ENCODE results near the gene COBL. TPM values are rescaled to one million over a fixed set of nuclear protein-coding genes. Genes with fewer than 3 reads are reported as not detected.

COBL gene
- total and polyA plus RNA-seq, 2 donors (not counting 3 experiments of a cell fraction or from before 2014, with no cell fraction given): 0.11 TPM; not detected in 1

DNA sequence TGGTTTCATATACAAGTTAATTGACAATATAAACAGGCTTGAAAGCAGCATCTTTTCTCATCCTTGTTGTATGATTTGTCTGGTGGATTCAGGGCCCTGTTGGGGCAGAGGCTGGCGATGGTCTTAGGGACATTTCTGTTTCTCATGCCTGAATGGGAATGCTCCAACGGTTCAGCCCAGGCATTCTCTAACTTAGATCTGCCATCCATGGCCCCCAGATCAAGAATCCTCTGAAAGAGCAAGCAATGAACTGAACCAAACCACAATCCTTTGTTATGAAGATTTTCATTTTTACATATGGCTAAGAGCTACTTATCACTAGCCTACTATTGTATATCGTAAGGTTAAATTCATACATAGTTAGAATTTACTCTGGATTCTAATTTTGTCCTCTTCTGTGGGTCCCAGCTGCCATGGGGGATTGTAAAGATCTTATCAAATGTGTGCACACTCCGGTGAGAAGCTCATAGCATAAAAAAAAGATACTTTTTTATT, 163.9 kb downstream of the COBL start:
- no peak for DNase-seq (ENCODE audit: low read depth, low spot score)
- dilution Hi-C loops (cut with MboI; ENCODE audit: extremely low pct_ligation_motif_present, low sequenced_read_pairs): no loop called here
- no peaks in the 10 kb centered on the region for H3K9me3 ChIP-seq (replicated peaks; ENCODE audit: control insufficient read depth, insufficient read depth, low read length)
- POLR2A ChIA-PET: no interaction called here
- no peaks in the 10 kb centered on the region for H3K79me2 ChIP-seq (ENCODE audit: control insufficient read depth, insufficient read depth, low read length)
- no peak overlapping the region for H3K9ac ChIP-seq (replicated peaks; ENCODE audit: extremely low read depth, insufficient read depth, low read length)
- no peak overlapping the region for H3K27ac ChIP-seq (ENCODE audit: insufficient read depth, low read depth, low read length)
- H3K9me1 ChIP-seq (replicated peaks; ENCODE audit: control insufficient read depth, extremely low read depth, insufficient read depth, low read length): no peaks in the 10 kb centered on the region
- H3K4me3 ChIP-seq (replicated peaks in 1 of 3; ENCODE audit: insufficient read depth in 1 of 3, low read depth in 1 of 3, low read length in 3 of 3): no peak overlapping the region
- FAIRE-seq: no peak
- no peaks in the 10 kb centered on the region for H3K4me1 ChIP-seq (ENCODE audit: control insufficient read depth, extremely low read depth, insufficient read depth, low read length)
- H4K20me1 ChIP-seq (replicated peaks; ENCODE audit: control insufficient read depth, extremely low read depth, insufficient read depth, low read length): no peaks in the 10 kb centered on the region
- no TSS peak for BruUV-seq (replicated peaks)
- H3K27me3 ChIP-seq (ENCODE audit: control insufficient read depth in 2 of 2, insufficient read depth in 2 of 2, low read length in 2 of 2): peaks cover 3 to 18% of the 10 kb centered on the region in 2 experiments
- no peaks in the 10 kb centered on the region for H3K36me3 ChIP-seq (ENCODE audit: control insufficient read depth in 2 of 2, extremely low read depth in 1 of 2, insufficient read depth in 2 of 2, low read length in 2 of 2)
- no peak overlapping the region for H2AFZ ChIP-seq (ENCODE audit: low read depth, low read length)
- intact Hi-C loops (cut with micrococcal nuclease): no loop called here
- TF ChIP-seq EZH2 (IDR thresholded peaks at IDR 0.05; ENCODE audit: borderline replicate concordance, low read depth, low read length, severe bottlenecking) (no peak), GATA2 (IDR thresholded peaks at IDR 0.05; ENCODE audit: insufficient read depth, insufficient read length, low read depth, low read length) (no peak), JUN (IDR thresholded peaks at IDR 0.05; ENCODE audit: borderline replicate concordance, insufficient read depth, insufficient read length, low read depth) (no peak), POLR2A (IDR thresholded peaks at IDR 0.05; ENCODE audit: low read depth, low read length) (no peak), FOS (IDR thresholded peaks at IDR 0.05; ENCODE audit: borderline replicate concordance, insufficient read depth, low read length) (no peak), POLR2AphosphoS5 (IDR thresholded peaks at IDR 0.05; ENCODE audit: insufficient read depth, low read depth, low read length) (no peak), MYC (IDR thresholded peaks at IDR 0.05; ENCODE audit: low read depth, low read length) (no peak)
- TF ChIP-seq, protein P1, sequence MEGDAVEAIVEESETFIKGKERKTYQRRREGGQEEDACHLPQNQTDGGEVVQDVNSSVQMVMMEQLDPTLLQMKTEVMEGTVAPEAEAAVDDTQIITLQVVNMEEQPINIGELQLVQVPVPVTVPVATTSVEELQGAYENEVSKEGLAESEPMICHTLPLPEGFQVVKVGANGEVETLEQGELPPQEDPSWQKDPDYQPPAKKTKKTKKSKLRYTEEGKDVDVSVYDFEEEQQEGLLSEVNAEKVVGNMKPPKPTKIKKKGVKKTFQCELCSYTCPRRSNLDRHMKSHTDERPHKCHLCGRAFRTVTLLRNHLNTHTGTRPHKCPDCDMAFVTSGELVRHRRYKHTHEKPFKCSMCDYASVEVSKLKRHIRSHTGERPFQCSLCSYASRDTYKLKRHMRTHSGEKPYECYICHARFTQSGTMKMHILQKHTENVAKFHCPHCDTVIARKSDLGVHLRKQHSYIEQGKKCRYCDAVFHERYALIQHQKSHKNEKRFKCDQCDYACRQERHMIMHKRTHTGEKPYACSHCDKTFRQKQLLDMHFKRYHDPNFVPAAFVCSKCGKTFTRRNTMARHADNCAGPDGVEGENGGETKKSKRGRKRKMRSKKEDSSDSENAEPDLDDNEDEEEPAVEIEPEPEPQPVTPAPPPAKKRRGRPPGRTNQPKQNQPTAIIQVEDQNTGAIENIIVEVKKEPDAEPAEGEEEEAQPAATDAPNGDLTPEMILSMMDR (IDR thresholded peaks at IDR 0.05; ENCODE audit: extremely low read depth in 1 of 2, insufficient read depth in 1 of 2, low read depth in 1 of 2, low read length in 2 of 2): no peak
- TF ChIP-seq, protein P2, sequence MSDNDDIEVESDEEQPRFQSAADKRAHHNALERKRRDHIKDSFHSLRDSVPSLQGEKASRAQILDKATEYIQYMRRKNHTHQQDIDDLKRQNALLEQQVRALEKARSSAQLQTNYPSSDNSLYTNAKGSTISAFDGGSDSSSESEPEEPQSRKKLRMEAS (IDR thresholded peaks at IDR 0.05; ENCODE audit: insufficient read depth, insufficient read length): no peak
- H3K4me2 ChIP-seq (ENCODE audit: insufficient read depth, low read length): no peak overlapping the region
- CTCF ChIA-PET: interaction anchor here (5.4 kb wide), 2 partner anchors 9 to 12 kb away, joined by 34 to 70 read pairs; no protein-coding TSS in a partner anchor
